Mammary epithelial cell (primary cell): ENCODE data around the gene ATP2C2.

Experiments used
- EZH2 ChIP-seq: IDR thresholded peaks from 2 replicates; pipeline ENCODE4 v1.6.1; 2012; ENCODE audit warnings: low read length, inconsistent platforms, borderline replicate concordance
- TF ChIP-seq, protein P1 (sequence below), 2 donors: IDR thresholded peaks in 1 of 2; conservative IDR thresholded peaks in 1 of 2; 2 replicates each; pipeline ENCODE4 v1.5.1; 2011 to 2012; ENCODE audit warnings: inconsistent platforms in 2 of 2, low read length in 2 of 2, mild to moderate bottlenecking in 2 of 2, control low read depth in 1 of 2, low read depth in 1 of 2; ENCODE audit not compliant: insufficient read depth in 1 of 2; ENCODE audit errors: extremely low read depth in 1 of 2

DNA sequence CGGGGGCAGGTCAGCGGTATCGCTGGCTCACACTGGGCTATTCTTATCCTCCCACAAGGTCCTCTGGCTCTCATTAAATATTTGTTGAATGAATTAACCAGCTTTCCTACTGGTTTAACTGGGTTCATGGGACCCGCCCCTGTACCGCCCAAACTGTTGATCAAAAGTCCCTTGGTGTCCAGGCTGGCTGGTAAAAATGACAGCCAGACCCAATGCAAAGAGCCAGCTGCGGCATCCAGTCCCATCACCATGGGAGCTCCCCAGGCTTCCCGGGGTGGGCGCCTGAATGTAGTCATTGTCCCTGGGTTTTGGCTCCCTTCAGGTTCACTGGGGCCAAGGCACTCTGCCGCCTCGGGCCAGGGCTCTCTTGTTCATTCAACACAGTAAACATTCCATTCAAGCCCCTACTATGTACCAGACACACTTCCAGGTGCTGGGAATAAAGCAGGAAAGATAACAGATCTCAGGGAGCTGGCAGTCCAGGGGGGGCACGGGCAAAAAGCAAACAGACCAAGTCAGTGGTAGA lies 11.7 kb upstream of the ATP2C2 start:
- TF ChIP-seq, protein P1, sequence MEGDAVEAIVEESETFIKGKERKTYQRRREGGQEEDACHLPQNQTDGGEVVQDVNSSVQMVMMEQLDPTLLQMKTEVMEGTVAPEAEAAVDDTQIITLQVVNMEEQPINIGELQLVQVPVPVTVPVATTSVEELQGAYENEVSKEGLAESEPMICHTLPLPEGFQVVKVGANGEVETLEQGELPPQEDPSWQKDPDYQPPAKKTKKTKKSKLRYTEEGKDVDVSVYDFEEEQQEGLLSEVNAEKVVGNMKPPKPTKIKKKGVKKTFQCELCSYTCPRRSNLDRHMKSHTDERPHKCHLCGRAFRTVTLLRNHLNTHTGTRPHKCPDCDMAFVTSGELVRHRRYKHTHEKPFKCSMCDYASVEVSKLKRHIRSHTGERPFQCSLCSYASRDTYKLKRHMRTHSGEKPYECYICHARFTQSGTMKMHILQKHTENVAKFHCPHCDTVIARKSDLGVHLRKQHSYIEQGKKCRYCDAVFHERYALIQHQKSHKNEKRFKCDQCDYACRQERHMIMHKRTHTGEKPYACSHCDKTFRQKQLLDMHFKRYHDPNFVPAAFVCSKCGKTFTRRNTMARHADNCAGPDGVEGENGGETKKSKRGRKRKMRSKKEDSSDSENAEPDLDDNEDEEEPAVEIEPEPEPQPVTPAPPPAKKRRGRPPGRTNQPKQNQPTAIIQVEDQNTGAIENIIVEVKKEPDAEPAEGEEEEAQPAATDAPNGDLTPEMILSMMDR (conservative IDR thresholded peaks at IDR 0.05 in 1 of 2, IDR thresholded peaks at IDR 0.05 in 1 of 2; ENCODE audit: extremely low read depth in 1 of 2, insufficient read depth in 1 of 2, low read depth in 1 of 2, low read length in 2 of 2) = no peak
- TF ChIP-seq EZH2 = no peak
